HepG2 (cell line): ENCODE data around the gene RARG. TPM values are rescaled to one million over a fixed set of nuclear protein-coding genes. Genes with fewer than 3 reads are reported as not detected.

Source experiments
- CBFB ChIP-seq: sonication (generic); formaldehyde crosslinking; IDR thresholded peaks from 2 replicates; pipeline ENCODE4 v1.4.0; 2020; ENCODE audit warnings: missing genetic modification reagents
- DMAP1 ChIP-seq: IDR thresholded peaks from 2 replicates; pipeline ENCODE4 v1.6.1; 2016
- HNF1B ChIP-seq: sonication (generic); formaldehyde crosslinking; IDR thresholded peaks from 2 replicates; pipeline ENCODE4 v1.5.1; 2020; ENCODE audit warnings: mild to moderate bottlenecking, moderate library complexity, missing genetic modification reagents
- HNF4A ChIP-seq: sonication (generic); formaldehyde crosslinking; IDR thresholded peaks from 2 replicates; pipeline ENCODE4 v1.4.0; 2020; ENCODE audit warnings: missing genetic modification reagents
- JUNB ChIP-seq: sonication (generic); formaldehyde crosslinking; IDR thresholded peaks from 2 replicates; pipeline ENCODE4 v1.8.0; 2022; ENCODE audit warnings: missing genetic modification reagents, mild to moderate bottlenecking, borderline replicate concordance
- MEF2D ChIP-seq: sonication (generic); formaldehyde crosslinking; IDR thresholded peaks from 2 replicates; pipeline ENCODE4 v1.5.1; 2020; ENCODE audit warnings: mild to moderate bottlenecking, missing genetic modification reagents
- MIER3 ChIP-seq: IDR thresholded peaks from 2 replicates; pipeline ENCODE4 v1.6.1; 2016; ENCODE audit warnings: missing compliant biosample characterization, borderline replicate concordance
- MXI1 ChIP-seq: IDR thresholded peaks from 3 replicates; pipeline ENCODE4 v1.6.1; 2012; ENCODE audit warnings: low read depth, low read length, inconsistent platforms, borderline replicate concordance
- RFX1 ChIP-seq: fragments of 450-650 bp; IDR thresholded peaks from 2 replicates; pipeline ENCODE4 v1.6.1; 2017
- RXRA ChIP-seq: sonication (generic); formaldehyde crosslinking; IDR thresholded peaks from 2 replicates; pipeline ENCODE4 v1.5.1; 2020; ENCODE audit warnings: missing genetic modification reagents
- SATB2 ChIP-seq: sonication (generic); formaldehyde crosslinking; IDR thresholded peaks from 2 replicates; pipeline ENCODE4 v1.5.0; 2020; ENCODE audit warnings: missing genetic modification reagents
- SNAI1 ChIP-seq: sonication (generic); formaldehyde crosslinking; IDR thresholded peaks from 2 replicates; pipeline ENCODE4 v1.5.0; 2020; ENCODE audit warnings: mild to moderate bottlenecking, missing genetic modification reagents, borderline replicate concordance
- SRSF4 ChIP-seq: fragments of 200-400 bp; formaldehyde crosslinking; IDR thresholded peaks from one replicate; pipeline ENCODE4 v1.6.1; 2018; ENCODE audit warnings: mild to moderate bottlenecking, low read depth, low read length, moderate library complexity; ENCODE audit not compliant: poor library complexity, severe bottlenecking
- TBX3 ChIP-seq: fragments of 450-650 bp; IDR thresholded peaks from 2 replicates; pipeline ENCODE4 v1.6.1; 2017; ENCODE audit warnings: antibody characterized with exemption, mild to moderate bottlenecking, inconsistent platforms, borderline replicate concordance
- TP53 ChIP-seq: sonication (generic); formaldehyde crosslinking; conservative IDR thresholded peaks from 2 replicates; pipeline ENCODE4 v1.4.0; 2020; ENCODE audit warnings: missing genetic modification reagents
- XRCC5 ChIP-seq: fragments of 200-400 bp; formaldehyde crosslinking; optimal IDR thresholded peaks from 2 replicates; pipeline ENCODE3; 2017; ENCODE audit warnings: mild to moderate bottlenecking, low read length
- ZNF230 ChIP-seq: sonication (generic); formaldehyde crosslinking; IDR thresholded peaks from 2 replicates; pipeline ENCODE4 v1.4.0; 2020; ENCODE audit warnings: mild to moderate bottlenecking, missing genetic modification reagents
- ZNF317 ChIP-seq: sonication (generic); formaldehyde crosslinking; IDR thresholded peaks from 2 replicates; pipeline ENCODE4 v1.5.0; 2020; ENCODE audit warnings: mild to moderate bottlenecking, missing genetic modification reagents
- ZNF350 ChIP-seq: sonication (generic); formaldehyde crosslinking; IDR thresholded peaks from 2 replicates; pipeline ENCODE4 v1.4.0; 2020; ENCODE audit warnings: mild to moderate bottlenecking, low read depth, missing genetic modification reagents, borderline replicate concordance
- ZNF550 ChIP-seq: sonication (generic); formaldehyde crosslinking; IDR thresholded peaks from 2 replicates; pipeline ENCODE4 v1.4.0; 2020; ENCODE audit warnings: mild to moderate bottlenecking, missing genetic modification reagents, borderline replicate concordance
- ZNF605 ChIP-seq: sonication (generic); formaldehyde crosslinking; IDR thresholded peaks from 2 replicates; pipeline ENCODE4 v1.8.0; 2022; ENCODE audit warnings: mild to moderate bottlenecking, missing genetic modification reagents
- ZNF674 ChIP-seq: sonication (generic); formaldehyde crosslinking; IDR thresholded peaks from 2 replicates; pipeline ENCODE4 v1.5.0; 2020; ENCODE audit warnings: low read depth, mild to moderate bottlenecking, missing genetic modification reagents
- ZNF770 ChIP-seq: sonication (generic); formaldehyde crosslinking; IDR thresholded peaks from 2 replicates; pipeline ENCODE4 v1.5.0; 2020; ENCODE audit warnings: mild to moderate bottlenecking, missing genetic modification reagents
- ZNF780A ChIP-seq: sonication (generic); formaldehyde crosslinking; IDR thresholded peaks from 2 replicates; pipeline ENCODE4 v1.8.0; 2022; ENCODE audit warnings: mild to moderate bottlenecking, missing genetic modification reagents, moderate library complexity
- polyA plus RNA-seq, 8 experiments: library from polyadenylated mRNA; depleted of rRNA in 3 of 8; stranded (reverse) in 7 of 8; unstranded in 1 of 8; fragments of >200 nt; fragmentation: Illumina TruSeq in 4 of 8; extraction: Trizol in 4 of 8; gene quantifications; 2 replicates each; pipeline versions ENCODE4 v1.2.1 to v1.2.3, GENCODE V29; 2011 to 2016; ENCODE audit warnings: low read depth in 4 of 8, missing spikeins in 1 of 8, mixed read lengths in 1 of 8; ENCODE audit not compliant: insufficient read depth in 1 of 8
- total RNA-seq, 5 experiments: library from RNA; depleted of rRNA; stranded (reverse); fragments of >200 nt; fragmentation: Illumina TruSeq; extraction: Trizol; gene quantifications; 2 replicates each; pipeline ENCODE4 v1.2.3, GENCODE V29; 2016; ENCODE audit warnings: low read depth in 1 of 5

Gene RARG
- total and polyA plus RNA-seq, 2 of the 13 experiments (the other 11 are each of a cell fraction or from before 2014, with no cell fraction given) = 0.77 to 1.5 TPM

GRCh38 chr12:53251477-53252348 lies 19.7 kb upstream of the RARG start (continued):
- TF ChIP-seq ZNF230 (CRISPR knock-in tag) = no peak
- 0 out of 2 replicates have a peak, but pooled peaks have one; percentile 33 for TF ChIP-seq ZNF770 (CRISPR knock-in tag)
- TF ChIP-seq ZNF780A = no peak
- TF ChIP-seq ZNF605 (CRISPR knock-in tag) = peak; percentile 64; the same call in 1 of the 2 replicates
- TF ChIP-seq CBFB (CRISPR knock-in tag) = no peak; the same call in 1 of the 2 replicates
- 0 out of 2 replicates have a peak, but pooled peaks have one; percentile 24 for TF ChIP-seq SNAI1 (CRISPR knock-in tag)
- TF ChIP-seq ZNF350 (CRISPR knock-in tag) = no peak
- TF ChIP-seq ZNF317 = no peak
- TF ChIP-seq SRSF4 = no peak
- peak; percentile 46 for TF ChIP-seq DMAP1
- TF ChIP-seq JUNB (CRISPR knock-in tag) = no peak
- TF ChIP-seq TBX3 = no peak
- TF ChIP-seq MEF2D (CRISPR knock-in tag) = no peak
- no peak for TF ChIP-seq TP53 (CRISPR knock-in tag)
- TF ChIP-seq XRCC5 = no peak
- TF ChIP-seq MXI1 = peak; percentile 29; the same call in 1 of the 3 replicates
- TF ChIP-seq RFX1 = no peak
- no peak for TF ChIP-seq SATB2 (CRISPR knock-in tag)
- no peak for TF ChIP-seq MIER3 (CRISPR knock-in tag)
- no peak for TF ChIP-seq HNF1B (CRISPR knock-in tag)
- no peak for TF ChIP-seq ZNF550
- peak; percentile 67 for TF ChIP-seq HNF4A (CRISPR knock-in tag)
- TF ChIP-seq ZNF674 (CRISPR knock-in tag) = no peak
- TF ChIP-seq RXRA (CRISPR knock-in tag) = no peak; the same call in 1 of the 2 replicates
